ENCODE measurements around the gene MCM8. TPM values are rescaled to one million over a fixed set of nuclear protein-coding genes. Genes with fewer than 3 reads are reported as not detected.

Gene MCM8
- total and polyA plus RNA-seq, 2 experiments from 2014 or later: 1.5 to 7.7 TPM

DNA sequence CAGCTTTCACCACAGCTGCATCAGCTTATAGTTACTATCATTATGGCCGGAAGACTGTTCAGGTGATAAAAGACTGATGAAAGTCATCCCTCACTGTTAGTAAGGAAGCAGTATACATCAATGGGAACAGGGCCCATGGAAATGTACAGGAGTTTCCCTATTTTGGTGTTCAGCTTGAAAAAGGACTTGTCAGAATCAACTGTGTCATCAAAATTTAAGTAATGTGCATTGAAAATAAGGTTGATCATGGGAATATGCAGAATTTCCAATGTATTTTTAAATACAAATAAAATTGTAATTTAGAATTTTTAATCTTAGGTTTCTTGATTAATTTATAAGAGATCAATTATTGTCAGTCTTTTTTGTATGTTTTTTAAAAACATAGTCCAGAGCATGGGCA is 86.6 kb downstream of the MCM8 start:
- Histone ChIP-seq H3K9me3 (ENCODE audit: low read depth) (no peaks in the 10 kb centered on the region), H3K4me3 (no peak overlapping the region), H3K27ac (no peak overlapping the region), H3K36me3 (ENCODE audit: low read depth) (peaks cover 41% of the 10 kb centered on the region), H3K4me2 (ENCODE audit: unreplicated experiment) (no peak overlapping the region), H3K9me2 (ENCODE audit: insufficient read depth) (no peaks in the 10 kb centered on the region), H3F3A (ENCODE audit: insufficient read depth) (no peaks in the 10 kb centered on the region), H4K20me1 (ENCODE audit: insufficient read depth) (0 out of 2 replicates have a peak, but pooled peaks cover 5% of the 10 kb centered on the region), H2AFZ (no peak overlapping the region), H3K27me3 (replicated peaks; ENCODE audit: insufficient read depth) (no peaks in the 10 kb centered on the region), H3K79me2 (ENCODE audit: insufficient read depth) (peaks cover 20% of the 10 kb centered on the region), H3K9ac (no peak overlapping the region), H3K4me1 (ENCODE audit: insufficient read depth) (no peaks in the 10 kb centered on the region)
- in situ Hi-C loops (cut with MboI): no loop called here
- 97% methylated on average over 1 of the region's 1 CpG for WGBS, 2 experiments (ENCODE audit: low coverage in 1 of 2, low lambda C conversion rate in 2 of 2, missing lambda C conversion rate in 2 of 2)
- no peak for DNase-seq
- no peak for TF ChIP-seq EZH2phosphoT487 (IDR thresholded peaks at IDR 0.05; ENCODE audit: insufficient read depth, low read depth)
- TF ChIP-seq EZH2 (IDR thresholded peaks at IDR 0.05; ENCODE audit: insufficient read depth, poor library complexity, severe bottlenecking): no peak

GRCh38 chr20:6038256-6038655 is 87.8 kb downstream of the MCM8 start:
- Histone ChIP-seq H3K9ac (no peak overlapping the region), H3K9me3 (ENCODE audit: low read depth) (no peaks in the 10 kb centered on the region), H2AFZ (no peak overlapping the region), H3K27me3 (replicated peaks; ENCODE audit: insufficient read depth) (no peaks in the 10 kb centered on the region), H3K36me3 (ENCODE audit: low read depth) (peaks cover 41% of the 10 kb centered on the region), H4K20me1 (ENCODE audit: insufficient read depth) (0 out of 2 replicates have a peak, but pooled peaks cover 5% of the 10 kb centered on the region), H3K4me2 (ENCODE audit: unreplicated experiment) (no peak overlapping the region), H3F3A (ENCODE audit: insufficient read depth) (no peaks in the 10 kb centered on the region), H3K9me2 (ENCODE audit: insufficient read depth) (no peaks in the 10 kb centered on the region), H3K27ac (no peak overlapping the region), H3K4me3 (no peak overlapping the region), H3K4me1 (ENCODE audit: insufficient read depth) (no peaks in the 10 kb centered on the region), H3K79me2 (ENCODE audit: insufficient read depth) (peaks cover 10% of the 10 kb centered on the region)
- in situ Hi-C loops (cut with MboI): no loop called here
- DNase-seq: no peak
- 41 to 57% methylated on average over 3 of the region's 3 CpGs for WGBS, 2 experiments (ENCODE audit: low coverage in 1 of 2, low lambda C conversion rate in 2 of 2, missing lambda C conversion rate in 2 of 2)
- no peak for TF ChIP-seq EZH2phosphoT487 (IDR thresholded peaks at IDR 0.05; ENCODE audit: insufficient read depth, low read depth)
- TF ChIP-seq EZH2 (IDR thresholded peaks at IDR 0.05; ENCODE audit: insufficient read depth, poor library complexity, severe bottlenecking): no peak

DNA sequence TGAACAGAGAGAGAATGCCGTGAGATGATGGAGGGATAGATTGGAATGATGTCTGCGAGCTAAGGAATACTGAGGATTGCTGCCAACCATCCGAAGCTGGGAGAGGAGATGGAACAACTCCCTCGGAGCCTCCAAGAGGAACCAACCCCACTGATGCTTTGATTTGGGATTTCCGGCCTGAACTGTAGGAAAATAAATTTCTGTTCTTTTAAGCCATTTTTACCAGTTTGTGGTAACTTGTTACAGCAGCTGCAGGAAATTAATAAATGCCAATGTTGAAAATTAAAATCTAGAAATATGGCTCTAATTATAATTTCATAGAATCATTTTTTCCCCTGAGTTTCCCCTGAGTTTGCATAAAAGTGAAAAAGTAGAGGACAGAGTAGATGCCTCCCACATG is 89.3 kb downstream of the MCM8 start:
- in situ Hi-C loops (cut with MboI): no loop called here
- WGBS, 2 experiments (ENCODE audit: low coverage in 1 of 2, low lambda C conversion rate in 2 of 2, missing lambda C conversion rate in 2 of 2): 54 to 56% methylated on average over 5 of the region's 5 CpGs

GRCh38 chr20:6040540-6040939 is 90.1 kb downstream of the MCM8 start:
- Histone ChIP-seq H3K27ac (no peak overlapping the region), H4K20me1 (ENCODE audit: insufficient read depth) (no peaks in the 10 kb centered on the region), H3K4me1 (ENCODE audit: insufficient read depth) (no peaks in the 10 kb centered on the region), H3K4me3 (no peak overlapping the region), H3K79me2 (ENCODE audit: insufficient read depth) (0 out of 2 replicates have a peak, but pooled peaks cover 4% of the 10 kb centered on the region), H3K9me3 (ENCODE audit: low read depth) (no peaks in the 10 kb centered on the region), H2AFZ (no peak overlapping the region), H3K4me2 (ENCODE audit: unreplicated experiment) (no peak overlapping the region), H3K27me3 (replicated peaks; ENCODE audit: insufficient read depth) (no peaks in the 10 kb centered on the region), H3F3A (ENCODE audit: insufficient read depth) (no peaks in the 10 kb centered on the region), H3K36me3 (ENCODE audit: low read depth) (peaks cover 29% of the 10 kb centered on the region), H3K9ac (no peak overlapping the region), H3K9me2 (ENCODE audit: insufficient read depth) (no peaks in the 10 kb centered on the region)
- TF ChIP-seq EZH2phosphoT487 (IDR thresholded peaks at IDR 0.05; ENCODE audit: insufficient read depth, low read depth) (no peak), EZH2 (IDR thresholded peaks at IDR 0.05; ENCODE audit: insufficient read depth, poor library complexity, severe bottlenecking) (no peak)
- in situ Hi-C loops (cut with MboI): no loop called here
- 95 to 97% methylated on average over 8 of the region's 8 CpGs for WGBS, 2 experiments (ENCODE audit: low coverage in 1 of 2, low lambda C conversion rate in 2 of 2, missing lambda C conversion rate in 2 of 2)
- DNase-seq: no peak

More for the DNA sequence above, 89.3 kb downstream of the MCM8 start:
- Histone ChIP-seq H3K4me1 (ENCODE audit: insufficient read depth) (no peaks in the 10 kb centered on the region), H3K36me3 (ENCODE audit: low read depth) (peaks cover 29% of the 10 kb centered on the region), H3F3A (ENCODE audit: insufficient read depth) (no peaks in the 10 kb centered on the region), H4K20me1 (ENCODE audit: insufficient read depth) (0 out of 2 replicates have a peak, but pooled peaks cover under 1% of the 10 kb centered on the region), H3K27ac (no peak overlapping the region), H3K9me2 (ENCODE audit: insufficient read depth) (no peaks in the 10 kb centered on the region), H3K79me2 (ENCODE audit: insufficient read depth) (0 out of 2 replicates have a peak, but pooled peaks cover 4% of the 10 kb centered on the region), H3K4me2 (ENCODE audit: unreplicated experiment) (no peak overlapping the region), H3K9ac (no peak overlapping the region), H3K4me3 (no peak overlapping the region), H3K27me3 (replicated peaks; ENCODE audit: insufficient read depth) (no peaks in the 10 kb centered on the region), H2AFZ (no peak overlapping the region), H3K9me3 (ENCODE audit: low read depth) (no peaks in the 10 kb centered on the region)
- TF ChIP-seq EZH2phosphoT487 (IDR thresholded peaks at IDR 0.05; ENCODE audit: insufficient read depth, low read depth) (no peak), EZH2 (IDR thresholded peaks at IDR 0.05; ENCODE audit: insufficient read depth, poor library complexity, severe bottlenecking) (no peak)
- DNase-seq: no peak

Data from GM23248 (cell line).